SU-DHL-6 (cell line): Measurements from ENCODE around the gene LDB3.

Experiments used
- H2AFZ ChIP-seq: fragments of 200-600 bp; sonication (generic); 2 replicates; pipeline ENCODE4 v1.6.1; 2014; ENCODE audit warnings: low read depth, mild to moderate bottlenecking, moderate library complexity, mixed read lengths, antibody characterized with exemption, low read length; ENCODE audit not compliant: severe bottlenecking
- H3F3A ChIP-seq: fragments of 200-600 bp; shearing (Covaris generic); 2 replicates; pipeline ENCODE4 v1.6.0; 2016; ENCODE audit warnings: antibody characterized with exemption, mild to moderate bottlenecking; ENCODE audit not compliant: insufficient read depth
- H3K27ac ChIP-seq: fragments of 200-600 bp; sonication (generic); 2 replicates; pipeline ENCODE4 v1.5.1; 2016; ENCODE audit warnings: low read depth, mild to moderate bottlenecking, low read length, moderate library complexity, mixed read lengths
- H3K27me3 ChIP-seq: fragments of 200-600 bp; sonication (generic), shearing (Covaris generic); 2 replicates; pipeline ENCODE4 v1.6.0; 2014; ENCODE audit warnings: mild to moderate bottlenecking, low read length
- H3K36me3 ChIP-seq: fragments of 200-600 bp; sonication (generic); 2 replicates; pipeline ENCODE4 v1.6.1; 2014; ENCODE audit warnings: mild to moderate bottlenecking, low read length, mixed read lengths
- H3K4me2 ChIP-seq: fragments of 300-600, 200-600 bp; shearing (Covaris generic), sonication (generic); 2 replicates; pipeline ENCODE4 v1.6.0; 2014; ENCODE audit warnings: low read length, low read depth, mild to moderate bottlenecking; ENCODE audit not compliant: poor library complexity, severe bottlenecking
- H3K4me3 ChIP-seq: fragments of 200-600 bp; sonication (generic); 2 replicates; pipeline ENCODE4 v1.5.1; 2014; ENCODE audit warnings: antibody characterized with exemption, low read length, mild to moderate bottlenecking, mixed read lengths; ENCODE audit not compliant: insufficient read depth, poor library complexity, severe bottlenecking
- H3K79me2 ChIP-seq: fragments of 200-600 bp; sonication (generic); 2 replicates; pipeline ENCODE4 v1.6.1; 2014; ENCODE audit warnings: mild to moderate bottlenecking, low read length, moderate library complexity; ENCODE audit not compliant: insufficient read depth
- H3K9ac ChIP-seq: fragments of 200-600 bp; sonication (generic); 2 replicates; pipeline ENCODE4 v1.7.0; 2014; ENCODE audit warnings: mild to moderate bottlenecking, low read length
- H3K9me2 ChIP-seq: fragments of 200-600 bp; sonication (generic); replicated peaks from 2 replicates; pipeline ENCODE4 v1.6.1; 2014; ENCODE audit warnings: low read length; ENCODE audit not compliant: insufficient read depth
- H3K9me3 ChIP-seq: fragments of 200-600 bp; sonication (generic); 2 replicates; pipeline ENCODE4 v1.6.1; 2014; ENCODE audit warnings: low read length, mixed read lengths; ENCODE audit not compliant: insufficient read depth
- H4K20me1 ChIP-seq: fragments of 200-600 bp; sonication (generic); 2 replicates; pipeline ENCODE4 v1.6.1; 2014; ENCODE audit warnings: low read depth, mild to moderate bottlenecking, antibody characterized with exemption, low read length, moderate library complexity, mixed read lengths
- EZH2phosphoT487 ChIP-seq: fragments of 200-600 bp; sonication (generic), shearing (Covaris generic); conservative IDR thresholded peaks from 2 replicates; pipeline ENCODE4 v1.6.1; 2018; ENCODE audit warnings: mild to moderate bottlenecking, antibody characterized with exemption, low read length, moderate library complexity, mixed read lengths
- TF ChIP-seq, protein P1 (sequence below): fragments of 200-600 bp; sonication (generic); IDR thresholded peaks from one replicate; pipeline ENCODE4 v1.5.1; 2017; ENCODE audit warnings: antibody characterized with exemption, mild to moderate bottlenecking, low read length, moderate library complexity; ENCODE audit not compliant: insufficient read depth, poor library complexity, severe bottlenecking

LDB3 gene

DNA sequence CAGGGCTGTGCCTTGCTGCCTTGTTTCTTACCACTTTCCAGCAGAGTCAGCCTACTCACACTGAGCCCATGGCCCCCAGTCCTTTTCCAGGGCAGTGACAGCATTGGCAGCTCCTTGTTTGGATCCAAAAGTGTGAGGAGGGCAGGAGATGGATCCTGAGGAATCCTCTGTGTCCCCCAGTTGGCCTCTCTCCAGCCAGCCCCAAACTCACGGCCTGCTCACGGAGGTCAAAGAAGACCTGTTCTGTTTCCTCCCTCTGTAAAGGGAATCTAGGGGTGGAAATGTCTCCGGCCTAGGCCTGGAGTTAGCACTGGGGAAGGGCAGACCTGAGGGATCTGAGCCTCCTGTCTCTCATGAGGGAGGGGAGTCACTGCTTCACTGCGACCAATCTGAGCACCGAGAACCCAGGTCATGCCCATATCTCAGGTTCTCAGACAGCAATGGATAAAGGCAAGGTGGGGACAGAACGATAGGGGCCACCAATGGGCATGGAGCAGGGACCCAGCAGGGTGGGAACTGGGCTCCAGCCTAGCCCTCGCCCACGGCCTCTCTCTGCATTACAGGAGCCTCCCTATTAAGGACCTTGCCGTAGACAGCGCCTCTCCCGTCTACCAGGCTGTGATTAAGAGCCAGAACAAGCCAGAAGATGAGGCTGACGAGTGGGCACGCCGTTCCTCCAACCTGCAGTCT lies 23.2 kb downstream of the LDB3 start:
- no peaks in the 10 kb centered on the region for H4K20me1 ChIP-seq
- no peaks in the 10 kb centered on the region for H3F3A ChIP-seq
- H3K79me2 ChIP-seq, result no peaks in the 10 kb centered on the region
- H3K4me3 ChIP-seq, result no peak overlapping the region
- no peak overlapping the region for H3K9ac ChIP-seq
- TF ChIP-seq, protein P1, sequence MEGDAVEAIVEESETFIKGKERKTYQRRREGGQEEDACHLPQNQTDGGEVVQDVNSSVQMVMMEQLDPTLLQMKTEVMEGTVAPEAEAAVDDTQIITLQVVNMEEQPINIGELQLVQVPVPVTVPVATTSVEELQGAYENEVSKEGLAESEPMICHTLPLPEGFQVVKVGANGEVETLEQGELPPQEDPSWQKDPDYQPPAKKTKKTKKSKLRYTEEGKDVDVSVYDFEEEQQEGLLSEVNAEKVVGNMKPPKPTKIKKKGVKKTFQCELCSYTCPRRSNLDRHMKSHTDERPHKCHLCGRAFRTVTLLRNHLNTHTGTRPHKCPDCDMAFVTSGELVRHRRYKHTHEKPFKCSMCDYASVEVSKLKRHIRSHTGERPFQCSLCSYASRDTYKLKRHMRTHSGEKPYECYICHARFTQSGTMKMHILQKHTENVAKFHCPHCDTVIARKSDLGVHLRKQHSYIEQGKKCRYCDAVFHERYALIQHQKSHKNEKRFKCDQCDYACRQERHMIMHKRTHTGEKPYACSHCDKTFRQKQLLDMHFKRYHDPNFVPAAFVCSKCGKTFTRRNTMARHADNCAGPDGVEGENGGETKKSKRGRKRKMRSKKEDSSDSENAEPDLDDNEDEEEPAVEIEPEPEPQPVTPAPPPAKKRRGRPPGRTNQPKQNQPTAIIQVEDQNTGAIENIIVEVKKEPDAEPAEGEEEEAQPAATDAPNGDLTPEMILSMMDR, result no peak
- TF ChIP-seq EZH2phosphoT487, result no peak
- no peaks in the 10 kb centered on the region for H3K36me3 ChIP-seq
- no peaks in the 10 kb centered on the region for H3K9me3 ChIP-seq
- H2AFZ ChIP-seq, result no peak overlapping the region
- H3K27ac ChIP-seq, result no peak overlapping the region
- no peaks in the 10 kb centered on the region for H3K9me2 ChIP-seq
- H3K4me2 ChIP-seq, result no peak overlapping the region
- H3K27me3 ChIP-seq, result no peaks in the 10 kb centered on the region

DNA sequence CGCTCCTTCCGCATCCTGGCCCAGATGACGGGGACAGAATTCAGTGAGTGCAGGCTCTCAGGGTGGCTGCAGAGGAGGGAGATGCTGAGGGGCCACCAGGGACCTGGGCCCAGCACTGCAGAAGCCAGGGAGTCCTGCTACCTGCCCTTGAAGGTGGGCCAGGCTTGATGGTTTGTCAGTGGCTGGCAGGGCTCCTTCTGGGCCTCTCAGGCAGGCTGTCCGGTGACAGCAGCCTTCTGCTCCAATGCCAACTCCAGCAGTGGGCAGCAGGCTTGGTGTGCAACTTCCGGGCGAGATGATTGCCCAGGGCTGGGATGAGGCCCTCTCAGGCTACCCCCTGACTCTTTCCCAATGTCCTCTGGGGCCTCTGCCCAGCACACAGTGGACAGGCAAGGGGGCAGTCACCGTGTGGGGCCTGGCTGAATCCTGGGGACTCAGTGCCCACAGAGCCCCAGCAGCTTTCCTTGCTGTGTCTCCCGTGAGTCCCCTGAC lies 23.8 kb downstream of the LDB3 start:
- Histone ChIP-seq H3F3A (no peaks in the 10 kb centered on the region), H3K4me3 (no peak overlapping the region), H3K4me2 (no peak overlapping the region), H3K27me3 (no peaks in the 10 kb centered on the region), H3K27ac (no peak overlapping the region), H3K79me2 (no peaks in the 10 kb centered on the region), H3K9me2 (no peaks in the 10 kb centered on the region), H4K20me1 (no peaks in the 10 kb centered on the region), H2AFZ (no peak overlapping the region), H3K9me3 (no peaks in the 10 kb centered on the region), H3K9ac (no peak overlapping the region), H3K36me3 (no peaks in the 10 kb centered on the region)
- no peak for TF ChIP-seq EZH2phosphoT487

DNA sequence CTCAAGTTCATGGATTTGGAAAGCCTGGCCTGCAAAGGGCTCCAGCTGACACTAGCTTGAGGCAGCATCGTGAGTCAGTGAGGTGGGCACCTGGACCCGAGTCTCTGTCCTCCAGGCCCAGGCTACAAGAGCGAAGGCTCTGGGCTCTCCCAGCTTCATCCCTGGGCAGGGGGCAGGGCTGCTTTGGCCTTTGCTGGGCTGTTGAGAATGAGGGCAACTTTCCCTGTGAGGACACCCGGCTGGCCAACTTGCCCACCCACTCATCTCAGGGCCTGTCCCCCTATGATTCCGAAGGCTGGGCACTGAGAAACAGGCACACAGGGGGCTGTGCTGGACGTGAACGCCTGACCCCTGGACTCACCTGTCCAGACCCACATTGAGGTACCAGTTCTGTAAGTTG lies 24.4 kb downstream of the LDB3 start:
- no peak overlapping the region for H2AFZ ChIP-seq
- TF ChIP-seq, protein P1, result no peak
- TF ChIP-seq EZH2phosphoT487, result no peak
- H3K4me3 ChIP-seq, result no peak overlapping the region
- H3K27me3 ChIP-seq, result no peaks in the 10 kb centered on the region
- no peak overlapping the region for H3K27ac ChIP-seq
- H3K9ac ChIP-seq, result no peak overlapping the region
- H3F3A ChIP-seq, result no peaks in the 10 kb centered on the region
- H4K20me1 ChIP-seq, result no peaks in the 10 kb centered on the region
- H3K36me3 ChIP-seq, result no peaks in the 10 kb centered on the region
- H3K9me2 ChIP-seq, result no peaks in the 10 kb centered on the region
- no peak overlapping the region for H3K4me2 ChIP-seq
- H3K79me2 ChIP-seq, result no peaks in the 10 kb centered on the region
- H3K9me3 ChIP-seq, result no peaks in the 10 kb centered on the region

DNA sequence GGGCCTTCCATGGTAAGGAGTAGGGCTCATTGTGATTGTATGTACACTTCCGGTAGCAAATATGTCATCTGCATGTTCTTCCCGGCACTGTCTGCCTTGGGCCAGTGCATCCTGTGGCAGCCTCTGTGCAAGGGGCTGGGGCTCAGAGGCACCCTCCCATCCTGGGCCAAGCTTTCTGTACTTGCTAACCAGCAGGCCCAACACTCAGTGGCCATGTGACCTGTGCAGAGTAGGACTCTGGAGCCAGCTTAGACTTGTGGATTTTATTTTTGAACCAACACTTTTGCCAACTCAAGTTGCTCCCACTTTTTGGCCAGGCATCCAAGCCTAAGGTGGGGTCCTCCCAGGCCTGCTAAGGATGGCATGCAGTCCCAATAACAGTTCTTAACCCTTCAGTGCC lies 25.0 kb downstream of the LDB3 start:
- no peaks in the 10 kb centered on the region for H3K27me3 ChIP-seq
- no peaks in the 10 kb centered on the region for H3K79me2 ChIP-seq
- H3K27ac ChIP-seq, result no peak overlapping the region
- no peak overlapping the region for H3K4me3 ChIP-seq
- no peak overlapping the region for H3K4me2 ChIP-seq
- TF ChIP-seq EZH2phosphoT487, result no peak
- TF ChIP-seq, protein P1, result no peak
- no peaks in the 10 kb centered on the region for H3F3A ChIP-seq
- H3K9me2 ChIP-seq, result no peaks in the 10 kb centered on the region
- H4K20me1 ChIP-seq, result no peaks in the 10 kb centered on the region
- no peak overlapping the region for H3K9ac ChIP-seq
- H3K36me3 ChIP-seq, result no peaks in the 10 kb centered on the region
- no peak overlapping the region for H2AFZ ChIP-seq
- H3K9me3 ChIP-seq, result no peaks in the 10 kb centered on the region
